GM19372 (cell line): ENCODE measurements around the gene KRTAP20-2.

ENCODE experiments used
- ATAC-seq: cut with Tn5 transposase; IDR thresholded peaks from one replicate; pipeline ENCODE4 v1.9.1; 2021; ENCODE audit warnings: mild to moderate bottlenecking, low read depth, moderate library complexity; ENCODE audit not compliant: unreplicated experiment

KRTAP20-2 gene

GRCh38 chr21:30634906-30635305 lies at the start of gene KRTAP20-2:
Gene KRTAP20-2, plus strand, starts transcription at chr21:30635206. Its CDS starts 58 bp downstream, at chr21:30635264.
- ATAC-seq = no peak

- ATAC-seq = no peak
Measured at GRCh38 chr21:30590297-30590696, 44.7 kb upstream of the KRTAP20-2 start, which contains the start of gene KRTAP22-2. Gene KRTAP22-2, minus strand, starts transcription at chr21:30590397.

- ATAC-seq = no peak
Measured at GRCh38 chr21:30592140-30592539, 42.9 kb upstream of the KRTAP20-2 start, which contains the start of gene KRTAP6-3. Gene KRTAP6-3, plus strand, starts transcription at chr21:30592440. Its CDS starts 6 bp downstream, at chr21:30592446.

- ATAC-seq = no peak
Measured at GRCh38 chr21:30598802-30599201, 36.2 kb upstream of the KRTAP20-2 start, which contains the start of gene KRTAP6-2. Gene KRTAP6-2, minus strand, starts transcription at chr21:30598902. Its CDS starts 28 bp downstream, at chr21:30598874.

- no peak for ATAC-seq
Measured at GRCh38 chr21:30600787-30601186, 34.2 kb upstream of the KRTAP20-2 start, which contains the start of gene KRTAP22-1. Gene KRTAP22-1, plus strand, starts transcription at chr21:30601087.

GRCh38 chr21:30605968-30606367 lies 29.0 kb upstream of the KRTAP20-2 start:
- ATAC-seq = no peak

- ATAC-seq = no peak
Measured at GRCh38 chr21:30612132-30612531, 22.9 kb upstream of the KRTAP20-2 start.

GRCh38 chr21:30613836-30614235 lies 21.2 kb upstream of the KRTAP20-2 start, which contains the start of gene KRTAP6-1:
Gene KRTAP6-1, minus strand, starts transcription at chr21:30613930. Its CDS starts 26 bp downstream, at chr21:30613904.
- ATAC-seq = no peak

- no peak for ATAC-seq
Measured at GRCh38 chr21:30615199-30615598, 19.8 kb upstream of the KRTAP20-2 start.

- ATAC-seq = no peak
Measured at GRCh38 chr21:30616125-30616524, 18.9 kb upstream of the KRTAP20-2 start, which contains the start of gene KRTAP20-1. Gene KRTAP20-1, plus strand, starts transcription at chr21:30616425. Its CDS starts 30 bp downstream, at chr21:30616455.

GRCh38 chr21:30620080-30620479 lies 14.9 kb upstream of the KRTAP20-2 start:
- no peak for ATAC-seq

- ATAC-seq = no peak
Measured at GRCh38 chr21:30620522-30620921, 14.5 kb upstream of the KRTAP20-2 start, which contains the start of gene KRTAP20-4. Gene KRTAP20-4, plus strand, starts transcription at chr21:30620627.

- ATAC-seq = no peak
Measured at GRCh38 chr21:30623362-30623761, 11.6 kb upstream of the KRTAP20-2 start.

GRCh38 chr21:30625449-30626165 lies 9.4 kb upstream of the KRTAP20-2 start:
- no peak for ATAC-seq

GRCh38 chr21:30628109-30628508 lies 6.9 kb upstream of the KRTAP20-2 start:
- ATAC-seq = no peak

GRCh38 chr21:30629200-30629599 lies 5.8 kb upstream of the KRTAP20-2 start:
- ATAC-seq = no peak

GRCh38 chr21:30638686-30639085 lies 3.7 kb downstream of the KRTAP20-2 start:
- no peak for ATAC-seq

GRCh38 chr21:30642564-30642963 lies 7.6 kb downstream of the KRTAP20-2 start, which contains the start of gene KRTAP20-3:
Gene KRTAP20-3, plus strand, starts transcription at chr21:30642864.
- no peak for ATAC-seq

- ATAC-seq = no peak
Measured at GRCh38 chr21:30646904-30647414, 12.0 kb downstream of the KRTAP20-2 start.

GRCh38 chr21:30652891-30653290 lies 17.9 kb downstream of the KRTAP20-2 start:
- no peak for ATAC-seq

GRCh38 chr21:30668776-30669175 lies 33.8 kb downstream of the KRTAP20-2 start:
- ATAC-seq = no peak
